Measurements from ENCODE around the gene RNF126. TPM values are rescaled to one million over a fixed set of nuclear protein-coding genes. Genes with fewer than 3 reads are reported as not detected.

Gene RNF126
- total RNA-seq, 1 donor from 2014 or later = 40.8 TPM

- H3K9me3 Mint-ChIP-seq (ENCODE audit: unreplicated experiment) = no peaks in the 10 kb centered on the region
- no peak for TF ChIP-seq CTCF (IDR thresholded peaks at IDR 0.05)
- H3K27ac Mint-ChIP-seq (ENCODE audit: unreplicated experiment) = no peak overlapping the region
- H3K4me1 Mint-ChIP-seq (ENCODE audit: unreplicated experiment) = peaks cover 2% of the 10 kb centered on the region
- H3K27me3 Mint-ChIP-seq (ENCODE audit: unreplicated experiment) = no peaks in the 10 kb centered on the region
- no peak for DNase-seq (ENCODE audit: extremely low spot score, unreplicated experiment)
- peaks cover 2% of the 10 kb centered on the region for H3K36me3 Mint-ChIP-seq (ENCODE audit: unreplicated experiment)
- H3K4me3 Mint-ChIP-seq (ENCODE audit: unreplicated experiment) = no peak overlapping the region
These were observed 60.4 kb downstream of the RNF126 start for GRCh38 chr19:602391-603301.

DNA sequence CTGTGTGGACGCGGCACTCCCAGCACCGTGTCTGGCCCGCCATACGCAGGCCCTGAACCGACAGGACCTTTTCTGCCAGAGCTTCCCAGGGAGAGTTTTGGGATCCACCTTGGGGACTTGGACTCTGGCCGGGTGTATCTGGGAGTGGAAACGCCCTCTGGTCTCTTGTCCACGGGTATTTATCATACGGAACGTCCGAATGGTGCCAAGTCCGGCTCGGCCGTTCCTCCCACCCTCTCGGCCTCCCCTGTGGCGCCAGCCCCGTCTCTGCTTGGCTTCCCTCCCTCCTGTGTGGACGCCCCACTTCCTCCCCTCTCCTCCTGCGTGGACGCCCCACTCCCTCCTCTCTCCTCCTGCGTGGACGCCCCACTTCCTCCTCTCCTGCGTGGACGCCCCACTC is 61.2 kb downstream of the RNF126 start:
- H3K9me3 Mint-ChIP-seq (ENCODE audit: unreplicated experiment) = no peaks in the 10 kb centered on the region
- no peak for DNase-seq (ENCODE audit: extremely low spot score, unreplicated experiment)
- H3K27me3 Mint-ChIP-seq (ENCODE audit: unreplicated experiment) = no peaks in the 10 kb centered on the region
- peaks cover 2% of the 10 kb centered on the region for H3K36me3 Mint-ChIP-seq (ENCODE audit: unreplicated experiment)
- H3K27ac Mint-ChIP-seq (ENCODE audit: unreplicated experiment) = no peak overlapping the region
- no peak for TF ChIP-seq CTCF (IDR thresholded peaks at IDR 0.05)
- no peaks in the 10 kb centered on the region for H3K4me1 Mint-ChIP-seq (ENCODE audit: unreplicated experiment)
- no peak overlapping the region for H3K4me3 Mint-ChIP-seq (ENCODE audit: unreplicated experiment)

- no peak overlapping the region for H3K4me3 Mint-ChIP-seq (ENCODE audit: unreplicated experiment)
- TF ChIP-seq CTCF (IDR thresholded peaks at IDR 0.05) = no peak
- no peak overlapping the region for H3K27ac Mint-ChIP-seq (ENCODE audit: unreplicated experiment)
- no peaks in the 10 kb centered on the region for H3K9me3 Mint-ChIP-seq (ENCODE audit: unreplicated experiment)
- DNase-seq (ENCODE audit: extremely low spot score, unreplicated experiment) = no peak
- H3K27me3 Mint-ChIP-seq (ENCODE audit: unreplicated experiment) = no peaks in the 10 kb centered on the region
- no peaks in the 10 kb centered on the region for H3K4me1 Mint-ChIP-seq (ENCODE audit: unreplicated experiment)
- H3K36me3 Mint-ChIP-seq (ENCODE audit: unreplicated experiment) = peaks cover 2% of the 10 kb centered on the region
These were observed 61.7 kb downstream of the RNF126 start for GRCh38 chr19:601310-601709.

Other genes starting within 250 kb of the RNF126 start
- gene SHC2, start 202.2 kb downstream of the RNF126 start, total RNA-seq = 61.2 and 61.7 TPM in 2 replicates
- gene MADCAM1, start 166.7 kb downstream of the RNF126 start, total RNA-seq = 1.1 and 1.3 TPM in 2 replicates
- 24.3 and 25.4 TPM in 2 replicates for gene TPGS1, start 155.7 kb downstream of the RNF126 start, total RNA-seq
- 65.3 and 69.0 TPM in 2 replicates for gene CDC34, start 131.5 kb downstream of the RNF126 start, total RNA-seq
- not detected in 2 replicates for gene GZMM, start 119.2 kb downstream of the RNF126 start, total RNA-seq
- gene BSG, start 90.6 kb downstream of the RNF126 start, total RNA-seq = 816 and 859 TPM in 2 replicates
- 27.2 and 28.3 TPM in 2 replicates for gene HCN2, start 73.3 kb downstream of the RNF126 start, total RNA-seq
- gene POLRMT, start 29.7 kb downstream of the RNF126 start, total RNA-seq = 44.6 and 47.6 TPM in 2 replicates
- gene FGF22, start 23.3 kb downstream of the RNF126 start, total RNA-seq = 0.81 TPM in 1 of 2 replicates, not detected in the other
- 109 and 111 TPM in 2 replicates for gene FSTL3, start 13.2 kb upstream of the RNF126 start, total RNA-seq
- gene PRSS57, start 32.2 kb upstream of the RNF126 start, total RNA-seq = not detected in 2 replicates
- gene PALM, start 45.7 kb upstream of the RNF126 start, total RNA-seq = 236 and 251 TPM in 2 replicates
- gene MISP, start 87.9 kb upstream of the RNF126 start, total RNA-seq = 1.1 and 1.3 TPM in 2 replicates
- 339 and 370 TPM in 2 replicates for gene PTBP1, start 134.2 kb upstream of the RNF126 start, total RNA-seq
- 18.2 and 19.4 TPM in 2 replicates for gene PLPPR3, start 158.7 kb upstream of the RNF126 start, total RNA-seq
- gene AZU1, start 164.6 kb upstream of the RNF126 start, total RNA-seq = 0.91 and 1.0 TPM in 2 replicates
- gene PRTN3, start 177.8 kb upstream of the RNF126 start, total RNA-seq = not detected in 2 replicates
- 1.1 and 1.2 TPM in 2 replicates for gene ELANE, start 189.1 kb upstream of the RNF126 start, total RNA-seq
- 162 and 179 TPM in 2 replicates for gene CFD, start 196.4 kb upstream of the RNF126 start, total RNA-seq
- 69.3 and 72.3 TPM in 2 replicates for gene MED16, start 230.0 kb upstream of the RNF126 start, total RNA-seq
- gene RNU6-9, start 230.3 kb upstream of the RNF126 start, total RNA-seq = not detected in 2 replicates